HepG2 (cell line): ENCODE results near the gene EEF1E1. TPM values are rescaled to one million over a fixed set of nuclear protein-coding genes. Genes with fewer than 3 reads are reported as not detected.

Experiments used
- ATAC-seq: fragments of 200-7000 bp; cut with Tn5 transposase; 3 replicates; pipeline ENCODE4 v1.9.1; 2020; ENCODE audit warnings: mild to moderate bottlenecking, moderate library complexity
- BruUV-seq: library from RNA; stranded (reverse); fragments of 400-500 nt; replicated peaks from 2 replicates; lab custom pipeline; 2021; lab: Mats Ljungman, UMichigan
- CTCF ChIA-PET: fragments of 300-600 bp; formaldehyde crosslinking; extraction: SDS; loops from one replicate; lab custom pipeline; 2021; ENCODE audit warnings: low total read pairs, inconsistent platforms, low intra/inter-chr PET ratio; lab: Yijun Ruan, JAX
- POLR2A ChIA-PET: fragments of 350-600 bp; sonication (Branson Sonifier 250); formaldehyde crosslinking; loops from one replicate; lab custom pipeline; 2020; ENCODE audit warnings: antibody characterized with exemption, inconsistent platforms; lab: Yijun Ruan, JAX
- DNase-seq: peaks from one replicate; pipeline ENCODE4 v3.0.0-alpha.2; 2015; ENCODE audit warnings: low spot score
- FAIRE-seq: peaks from 3 replicates; lab custom pipeline; 2011; peaks lifted over from hg19 to GRCh38; lab: Jason Lieb, UNC
- H2AFZ ChIP-seq: one replicate; pipeline ENCODE4 v1.6.1; 2011; ENCODE audit warnings: low read length, inconsistent platforms
- H3K27ac ChIP-seq: fragments of 300-600 bp; 3 replicates; pipeline ENCODE4 v1.8.0; 2011; ENCODE audit warnings: mixed run types, mild to moderate bottlenecking, mixed read lengths, low read length, inconsistent platforms; ENCODE audit not compliant: insufficient read depth; ENCODE audit errors: extremely low read length
- H3K27me3 ChIP-seq, 2 experiments: fragments of 200-600 bp in 1 of 2; 2 replicates in 1 of 2; 3 replicates in 1 of 2; pipeline versions ENCODE4 v1.6.0 to v1.8.0; 2011; ENCODE audit warnings: low read length in 2 of 2, mild to moderate bottlenecking in 2 of 2, moderate library complexity in 2 of 2, inconsistent platforms in 1 of 2; ENCODE audit not compliant: insufficient read depth in 2 of 2, control insufficient read depth in 1 of 2
- H3K36me3 ChIP-seq, 2 experiments: fragments of 200-600 bp in 1 of 2; replicated peaks in 1 of 2; 2 replicates in 1 of 2; 3 replicates in 1 of 2; pipeline versions ENCODE4 v1.5.1 to v1.8.0; 2011; ENCODE audit warnings: low read length in 2 of 2, inconsistent platforms in 1 of 2; ENCODE audit not compliant: insufficient read depth in 2 of 2, control insufficient read depth in 1 of 2
- H3K4me1 ChIP-seq: 2 replicates; pipeline ENCODE4 v1.5.1; 2012; ENCODE audit warnings: low read length, inconsistent platforms; ENCODE audit not compliant: insufficient read depth
- H3K4me2 ChIP-seq: 2 replicates; pipeline ENCODE4 v1.6.0; 2011; ENCODE audit warnings: low read depth, low read length, inconsistent platforms
- H3K4me3 ChIP-seq, 3 experiments: fragments of 200-600 bp in 1 of 3; sonication (generic), shearing (Covaris generic) in 1 of 3; replicated peaks in 1 of 3; 2 replicates each; pipeline ENCODE4 v1.5.1; 2011 to 2016; ENCODE audit warnings: low read length in 3 of 3, inconsistent platforms in 2 of 3, low read depth in 2 of 3, mild to moderate bottlenecking in 2 of 3, control low read depth in 1 of 3, mixed read lengths in 1 of 3; ENCODE audit not compliant: insufficient read depth in 1 of 3
- H3K79me2 ChIP-seq: one replicate; pipeline ENCODE4 v1.6.1; 2011; ENCODE audit warnings: low read length, inconsistent platforms; ENCODE audit not compliant: insufficient read depth
- H3K9ac ChIP-seq: 2 replicates; pipeline ENCODE4 v1.6.0; 2011; ENCODE audit warnings: mild to moderate bottlenecking, low read depth, low read length, inconsistent platforms; ENCODE audit not compliant: insufficient read depth
- H3K9me3 ChIP-seq: 2 replicates; pipeline ENCODE4 v1.5.1; 2012; ENCODE audit warnings: mild to moderate bottlenecking, low read length
- H4K20me1 ChIP-seq: 2 replicates; pipeline ENCODE4 v1.6.0; 2011; ENCODE audit warnings: inconsistent platforms, mild to moderate bottlenecking, low read length, moderate library complexity; ENCODE audit not compliant: insufficient read depth
- CEBPB ChIP-seq: IDR thresholded peaks from 2 replicates; pipeline ENCODE4 v1.6.1; 2011; ENCODE audit warnings: low read depth, low read length, improper control_type of control experiment, borderline replicate concordance
- GPN1 ChIP-seq: sonication (generic); formaldehyde crosslinking; IDR thresholded peaks from 2 replicates; pipeline ENCODE4 v1.5.1; 2020; ENCODE audit warnings: missing genetic modification reagents, borderline replicate concordance
- KLF15 ChIP-seq: sonication (generic); formaldehyde crosslinking; IDR thresholded peaks from 2 replicates; pipeline ENCODE4 v1.8.1; 2023; ENCODE audit warnings: borderline replicate concordance, mild to moderate bottlenecking, inconsistent platforms, missing genetic modification reagents, mixed read lengths
- TAF15 ChIP-seq: fragments of 200-400 bp; formaldehyde crosslinking; IDR thresholded peaks from one replicate; pipeline ENCODE4 v1.6.1; 2018; ENCODE audit warnings: mild to moderate bottlenecking, low read depth, low read length; ENCODE audit not compliant: poor library complexity, severe bottlenecking
- U2AF1 ChIP-seq: fragments of 200-400 bp; formaldehyde crosslinking; optimal IDR thresholded peaks from 2 replicates; pipeline ENCODE3; 2017; ENCODE audit warnings: mild to moderate bottlenecking, low read depth, low read length
- ZNF160 ChIP-seq: sonication (generic); formaldehyde crosslinking; IDR thresholded peaks from 2 replicates; pipeline ENCODE4 v1.8.0; 2022; ENCODE audit warnings: mild to moderate bottlenecking, inconsistent platforms, missing genetic modification reagents
- ZNF331 ChIP-seq: sonication (generic); formaldehyde crosslinking; IDR thresholded peaks from 2 replicates; pipeline ENCODE4 v1.4.0; 2020; ENCODE audit warnings: missing genetic modification reagents
- WGBS: methylation state at CpG from one replicate; pipeline ENCODE4 v1.1.6; 2017; ENCODE audit warnings: low lambda C conversion rate; 5-methylcytosine and 5-hydroxymethylcytosine counted together
- in situ Hi-C: cut with HindIII; loops from 2 replicates; pipeline ENCODE4 v1.10.0; 2017; ENCODE audit warnings: low pct_unique_long_range_greater_than_20kb; ENCODE audit not compliant: extremely low pct_ligation_motif_present
- intact Hi-C: fragments of 100-400 bp; cut with micrococcal nuclease; formaldehyde crosslinking; loops from one replicate; pipeline ENCODE4 v1.10.0; 2022; ENCODE audit not compliant: unreplicated experiment
- polyA plus RNA-seq, 8 experiments: library from polyadenylated mRNA; depleted of rRNA in 3 of 8; stranded (reverse) in 7 of 8; unstranded in 1 of 8; fragments of >200 nt; fragmentation: Illumina TruSeq in 4 of 8; extraction: Trizol in 4 of 8; gene quantifications; 2 replicates each; pipeline versions ENCODE4 v1.2.1 to v1.2.3, GENCODE V29; 2011 to 2016; ENCODE audit warnings: low read depth in 4 of 8, missing spikeins in 1 of 8, mixed read lengths in 1 of 8; ENCODE audit not compliant: insufficient read depth in 1 of 8
- total RNA-seq, 5 experiments: library from RNA; depleted of rRNA; stranded (reverse); fragments of >200 nt; fragmentation: Illumina TruSeq; extraction: Trizol; gene quantifications; 2 replicates each; pipeline ENCODE4 v1.2.3, GENCODE V29; 2016; ENCODE audit warnings: low read depth in 1 of 5

Gene EEF1E1
- total and polyA plus RNA-seq, 2 of the 13 experiments (the other 11 are each of a cell fraction or from before 2014, with no cell fraction given) = 128 to 188 TPM

GRCh38 chr6:8131265-8131897, 29.0 kb upstream of the EEF1E1 start (continued):
- TF ChIP-seq KLF15 (CRISPR knock-in tag) (no peak), GPN1 (no peak), U2AF1 (no peak), ZNF160 (CRISPR knock-in tag) (no peak)

- TF ChIP-seq CEBPB (peak; percentile 39; the same call in 1 of the 2 replicates), ZNF331 (CRISPR knock-in tag) (no peak)
- in situ Hi-C loops = loop anchor here (5.0 kb wide), 1 partner anchor 92 kb away; no protein-coding TSS in a partner anchor
- DNase-seq (no peak), ATAC-seq (no peak), FAIRE-seq (no peak)
- ChIA-PET CTCF (interaction anchor here (4.8 kb wide), 1 partner anchor 88 kb away, joined by 92 read pairs; no protein-coding TSS in a partner anchor), POLR2A (no interaction called here)
- no peaks in the 10 kb centered on the region for H3K9me3 ChIP-seq
- H3K9ac ChIP-seq = no peak overlapping the region
- H2AFZ ChIP-seq = no peak overlapping the region
- BruUV-seq = no TSS peak
- H3K36me3 ChIP-seq = no peaks in the 10 kb centered on the region
- H3K27ac ChIP-seq = no peak overlapping the region
- 1% methylated on average over 5 of the region's 5 CpGs for WGBS
- H3K27me3 ChIP-seq = peaks cover 0 to 4% of the 10 kb centered on the region in 2 experiments; a peak in 1 of 5 replicates
- no peak overlapping the region for H3K4me2 ChIP-seq
- no peaks in the 10 kb centered on the region for H4K20me1 ChIP-seq
- intact Hi-C loops = loop anchor here (2.0 kb wide), 2 partner anchors 66 to 1282 kb away; partner anchors contain the start of gene BLOC1S5
- H3K4me3 ChIP-seq = no peak overlapping the region
- H3K4me1 ChIP-seq = no peaks in the 10 kb centered on the region
- H3K79me2 ChIP-seq = no peaks in the 10 kb centered on the region
Observed at GRCh38 chr6:8130399-8130798, 28.1 kb upstream of the EEF1E1 start.

GRCh38 chr6:8123236-8123635, 20.9 kb upstream of the EEF1E1 start:
- CTCF ChIA-PET = no interaction called here
- no peak overlapping the region for H3K9ac ChIP-seq
- no peak overlapping the region for H3K4me2 ChIP-seq
- 59% methylated on average over 5 of the region's 5 CpGs for WGBS
- no peak overlapping the region for H3K4me3 ChIP-seq
- no peaks in the 10 kb centered on the region for H3K4me1 ChIP-seq
- H3K36me3 ChIP-seq = no peaks in the 10 kb centered on the region
- H4K20me1 ChIP-seq = no peaks in the 10 kb centered on the region
- no peak overlapping the region for H2AFZ ChIP-seq
- no peaks in the 10 kb centered on the region; a peak in 2 of 5 replicates for H3K27me3 ChIP-seq
- no peak overlapping the region for H3K27ac ChIP-seq
- ATAC-seq = no peak
- in situ Hi-C loops (no loop called here), intact Hi-C loops (no loop called here)
- no peaks in the 10 kb centered on the region for H3K79me2 ChIP-seq
- POLR2A ChIA-PET = no interaction called here
- no peak for FAIRE-seq
- no TSS peak for BruUV-seq
- no peak for TF ChIP-seq TAF15
- DNase-seq = no peak
- H3K9me3 ChIP-seq = no peaks in the 10 kb centered on the region
